IMR-90 (cell line): ENCODE measurements around the gene VPS8. TPM values are rescaled to one million over a fixed set of nuclear protein-coding genes. Genes with fewer than 3 reads are reported as not detected.

Source experiments
- ATAC-seq: fragments of 200-7000 bp; cut with Tn5 transposase; 2 replicates; pipeline ENCODE4 v1.9.1; 2020; ENCODE audit warnings: low read depth, mild to moderate bottlenecking, moderate library complexity
- BruUV-seq: library from RNA; stranded (reverse); fragments of 400-500 nt; replicated peaks from 2 replicates; lab custom pipeline; 2021; lab: Mats Ljungman, UMichigan
- CTCF ChIA-PET: fragments of 300-600 bp; formaldehyde crosslinking; extraction: SDS; loops from one replicate; lab custom pipeline; 2021; ENCODE audit warnings: antibody characterized with exemption; lab: Yijun Ruan, JAX
- POLR2A ChIA-PET: fragments of 300-600 bp; sonication (Branson Sonifier 250); formaldehyde crosslinking; loops from one replicate; lab custom pipeline; 2022; ENCODE audit warnings: antibody characterized with exemption; ENCODE audit not compliant: unreplicated experiment; lab: Charles Lee
- DNase-seq: peaks from one replicate; pipeline ENCODE4 v3.0.0; 2013
- H2AFZ ChIP-seq: replicated peaks from 2 replicates; pipeline ENCODE3; 2013; ENCODE audit warnings: low read length, mild to moderate bottlenecking; ENCODE audit not compliant: poor library complexity
- H2AK5ac ChIP-seq: 2 replicates; pipeline ENCODE4 v1.6.1; 2013; ENCODE audit warnings: low read depth, low read length, inconsistent platforms
- H2AK9ac ChIP-seq: replicated peaks from 2 replicates; pipeline ENCODE3; 2013; ENCODE audit warnings: mild to moderate bottlenecking, low read depth, low read length, moderate library complexity; ENCODE audit not compliant: poor library complexity
- H2BK120ac ChIP-seq: 2 replicates; pipeline ENCODE4 v1.6.1; 2013; ENCODE audit warnings: low read depth, low read length, inconsistent platforms
- H2BK15ac ChIP-seq: 3 replicates; pipeline ENCODE4 v1.6.1; 2013; ENCODE audit warnings: low read depth, low read length, inconsistent platforms
- H2BK20ac ChIP-seq: 2 replicates; pipeline ENCODE4 v1.6.1; 2013; ENCODE audit warnings: low read depth, mild to moderate bottlenecking, inconsistent platforms, low read length, moderate library complexity
- H2BK5ac ChIP-seq: 2 replicates; pipeline ENCODE4 v1.6.1; 2013; ENCODE audit warnings: mild to moderate bottlenecking, low read depth, low read length, inconsistent platforms; ENCODE audit not compliant: poor library complexity, severe bottlenecking
- H3K14ac ChIP-seq: replicated peaks from 2 replicates; pipeline ENCODE4 v1.6.1; 2013; ENCODE audit warnings: low read depth, low read length, inconsistent platforms
- H3K18ac ChIP-seq: 2 replicates; pipeline ENCODE4 v1.6.1; 2013; ENCODE audit warnings: low read depth, low read length, control low read depth
- H3K23ac ChIP-seq: 2 replicates; pipeline ENCODE4 v1.6.1; 2013; ENCODE audit warnings: low read depth, low read length, inconsistent platforms
- H3K27ac ChIP-seq: 2 replicates; pipeline ENCODE4 v1.5.1; 2013; ENCODE audit warnings: mild to moderate bottlenecking, control low read depth, low read length; ENCODE audit not compliant: insufficient read depth
- H3K27me3 ChIP-seq: 2 replicates; pipeline ENCODE4 v1.6.1; 2013; ENCODE audit warnings: low read length; ENCODE audit not compliant: control insufficient read depth, insufficient read depth
- H3K36me3 ChIP-seq: 2 replicates; pipeline ENCODE4 v1.6.1; 2013; ENCODE audit warnings: low read length, mixed read lengths; ENCODE audit not compliant: control insufficient read depth, insufficient read depth
- H3K4ac ChIP-seq: 2 replicates; pipeline ENCODE4 v1.6.1; 2013; ENCODE audit warnings: low read depth, low read length, inconsistent platforms
- H3K4me1 ChIP-seq: 2 replicates; pipeline ENCODE4 v1.6.1; 2013; ENCODE audit warnings: low read length, mixed read lengths; ENCODE audit not compliant: control insufficient read depth, insufficient read depth
- H3K4me2 ChIP-seq: 2 replicates; pipeline ENCODE4 v1.6.1; 2013; ENCODE audit warnings: low read depth, mild to moderate bottlenecking, control low read depth, low read length, moderate library complexity
- H3K4me3 ChIP-seq: 2 replicates; pipeline ENCODE4 v1.5.1; 2013; ENCODE audit warnings: low read depth, mild to moderate bottlenecking, control low read depth, low read length, moderate library complexity; ENCODE audit not compliant: insufficient read depth
- H3K56ac ChIP-seq: 2 replicates; pipeline ENCODE4 v1.6.1; 2013; ENCODE audit warnings: low read length, inconsistent platforms; ENCODE audit not compliant: insufficient read depth; ENCODE audit errors: extremely low read depth
- H3K79me1 ChIP-seq, 2 experiments: 2 replicates each; pipeline ENCODE4 v1.6.1; 2013; ENCODE audit warnings: low read length in 2 of 2, inconsistent platforms in 1 of 2, low read depth in 1 of 2
- H3K9ac ChIP-seq: 2 replicates; pipeline ENCODE4 v1.6.1; 2013; ENCODE audit warnings: low read depth, low read length, control low read depth
- H3K9me1 ChIP-seq: 2 replicates; pipeline ENCODE4 v1.6.1; 2013; ENCODE audit warnings: low read length, inconsistent platforms; ENCODE audit not compliant: insufficient read depth
- H3K9me3 ChIP-seq: 2 replicates; pipeline ENCODE4 v1.6.1; 2013; ENCODE audit warnings: low read length; ENCODE audit not compliant: control insufficient read depth, insufficient read depth
- H4K20me1 ChIP-seq: 2 replicates; pipeline ENCODE4 v1.6.1; 2013; ENCODE audit warnings: low read length, inconsistent platforms; ENCODE audit not compliant: insufficient read depth
- H4K5ac ChIP-seq: 2 replicates; pipeline ENCODE4 v1.6.1; 2013; ENCODE audit warnings: mild to moderate bottlenecking, low read depth, low read length, control low read depth
- H4K8ac ChIP-seq, 2 experiments: 2 replicates each; pipeline ENCODE4 v1.6.1; 2013; ENCODE audit warnings: low read depth in 2 of 2, low read length in 2 of 2, control low read depth in 1 of 2, inconsistent platforms in 1 of 2
- H4K91ac ChIP-seq: 2 replicates; pipeline ENCODE4 v1.6.1; 2013; ENCODE audit warnings: low read depth, low read length, inconsistent platforms; ENCODE audit not compliant: insufficient read depth
- BHLHE40 ChIP-seq: fragments of 150-350 bp; IDR thresholded peaks from 2 replicates; pipeline ENCODE4 v1.6.1; 2016; ENCODE audit warnings: mild to moderate bottlenecking, low read depth, low read length
- MAZ ChIP-seq: IDR thresholded peaks from 2 replicates; pipeline ENCODE4 v1.6.1; 2012; ENCODE audit warnings: low read depth, mild to moderate bottlenecking, low read length, improper control_type of control experiment, moderate library complexity, borderline replicate concordance
- NFE2L2 ChIP-seq: fragments of 150-350 bp; IDR thresholded peaks from 2 replicates; pipeline ENCODE4 v1.6.1; 2016; ENCODE audit warnings: low read depth, mild to moderate bottlenecking, low read length
- POLR2A ChIP-seq: IDR thresholded peaks from 2 replicates; pipeline ENCODE4 v1.6.1; 2012; ENCODE audit warnings: mild to moderate bottlenecking, low read depth, low read length
- WGBS, 2 experiments: methylation state at CpG; one replicate each; pipeline versions ENCODE4 v1.1.5 to v1.1.7; 2013; ENCODE audit warnings: missing lambda C conversion rate in 2 of 2; ENCODE audit not compliant: insufficient read length in 1 of 2; ENCODE audit errors: extremely low coverage in 2 of 2; 5-methylcytosine and 5-hydroxymethylcytosine counted together
- dilution Hi-C: fragments of 300-500 bp; cut with HindIII; formaldehyde crosslinking; loops from one replicate; pipeline ENCODE4 v1.14.3; 2018; ENCODE audit warnings: low sequenced_read_pairs; ENCODE audit not compliant: unreplicated experiment
- in situ Hi-C: fragments of 300-500 bp; cut with MboI; formaldehyde crosslinking; loops from 3 replicates; pipeline ENCODE4 v1.14.3; 2019; ENCODE audit warnings: low sequenced_read_pairs, inconsistent platforms, mixed read lengths
- intact Hi-C: fragments of 100-400 bp; cut with micrococcal nuclease; formaldehyde crosslinking; loops from 2 replicates; pipeline ENCODE4 v1.10.0; 2022
- polyA plus RNA-seq, 3 experiments: library from polyadenylated mRNA; depleted of rRNA; stranded (reverse); fragments of >200 nt; gene quantifications; 2 replicates each; pipeline ENCODE4 v1.2.3, GENCODE V29; 2012; ENCODE audit warnings: low replicate concordance in 1 of 3
- total RNA-seq: library from RNA; depleted of rRNA; stranded (reverse); fragments of >200 nt; gene quantifications from 2 replicates; pipeline ENCODE4 v1.2.3, GENCODE V29; 2012

Gene VPS8
- total and polyA plus RNA-seq, 2 of the 4 experiments (the other 2 are of a cell fraction) = 14.0 to 56.1 TPM

DNA sequence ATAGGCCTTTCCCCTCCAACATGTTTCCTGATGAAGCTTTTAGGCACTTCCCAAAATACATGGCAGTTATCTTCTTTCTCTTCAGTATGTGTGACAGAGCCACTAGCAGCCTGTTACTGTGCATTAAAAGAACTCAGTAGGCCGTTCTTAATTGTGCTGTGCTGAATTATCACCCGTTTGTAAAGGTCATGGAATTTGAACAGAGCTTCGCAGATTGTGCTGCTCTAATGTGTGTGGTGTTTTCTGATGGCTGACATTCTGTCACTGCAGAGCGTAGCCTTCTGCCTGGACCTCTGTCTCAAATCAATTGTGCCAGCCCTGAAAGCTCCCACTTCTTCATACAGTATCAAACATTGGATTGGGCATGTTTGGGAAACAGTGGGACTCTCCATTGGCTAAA lies 229.6 kb downstream of the VPS8 start:
- no peaks in the 10 kb centered on the region for H3K27me3 ChIP-seq
- in situ Hi-C loops = no loop called here

More for the DNA sequence above, 229.6 kb downstream of the VPS8 start:
- H4K91ac ChIP-seq = no peak overlapping the region
- no peak overlapping the region for H3K18ac ChIP-seq
- ChIA-PET CTCF (no interaction called here), POLR2A (interaction anchor here (0.6 kb wide), 1 partner anchor 29 kb away, joined by 4 read pairs; no protein-coding TSS in a partner anchor)
- no peak overlapping the region for H3K23ac ChIP-seq
- no peak overlapping the region for H2BK120ac ChIP-seq
- H4K8ac ChIP-seq = no peak overlapping the region
- BruUV-seq = no TSS peak
- no peak overlapping the region for H3K9ac ChIP-seq
- DNase-seq = no peak
- H2BK15ac ChIP-seq = no peak overlapping the region
- ATAC-seq = no peak
- H2AK9ac ChIP-seq = no peak overlapping the region
- no peak overlapping the region for H3K27ac ChIP-seq
- no peaks in the 10 kb centered on the region for H3K4me1 ChIP-seq
- no peak overlapping the region for H2BK20ac ChIP-seq
- H2AFZ ChIP-seq = no peak overlapping the region
- H2AK5ac ChIP-seq = no peak overlapping the region
- H2BK5ac ChIP-seq = no peak overlapping the region
- H3K9me1 ChIP-seq = no peaks in the 10 kb centered on the region
- H3K4ac ChIP-seq = no peak overlapping the region
- H3K56ac ChIP-seq = no peak overlapping the region
- H3K9me3 ChIP-seq = no peaks in the 10 kb centered on the region
- no peak for TF ChIP-seq NFE2L2
- no peak for TF ChIP-seq MAZ
- TF ChIP-seq BHLHE40 = no peak
- no peak for TF ChIP-seq POLR2A
- no peak overlapping the region for H3K4me3 ChIP-seq
- intact Hi-C loops (no loop called here), dilution Hi-C loops (no loop called here)
- no peak overlapping the region for H3K14ac ChIP-seq
- no peak overlapping the region for H3K4me2 ChIP-seq
- no peaks in the 10 kb centered on the region for H4K20me1 ChIP-seq
- H4K5ac ChIP-seq = no peak overlapping the region
- 60% methylated on average over 1 of the region's 4 CpGs; no CpG with 5 or more reads in 1 of the 2 experiments for WGBS, 2 experiments
- no peaks in the 10 kb centered on the region for H3K79me1 ChIP-seq
- H3K36me3 ChIP-seq = no peaks in the 10 kb centered on the region
